H1 (cell line): ENCODE measurements around the gene HDAC7. TPM values are rescaled to one million over a fixed set of nuclear protein-coding genes. Genes with fewer than 3 reads are reported as not detected.

Experiments
- CHD2 ChIP-seq: IDR thresholded peaks from 2 replicates; pipeline ENCODE4 v1.6.1; 2012; ENCODE audit warnings: low read length, improper control_type of control experiment
- GTF2F1 ChIP-seq: IDR thresholded peaks from 2 replicates; pipeline ENCODE4 v1.6.1; 2012; ENCODE audit warnings: low read depth, low read length, improper control_type of control experiment, borderline replicate concordance
- HDAC2 ChIP-seq, 2 experiments: fragments of 300-600 bp in 1 of 2; sonication (generic) in 1 of 2; IDR thresholded peaks; 2 replicates each; pipeline ENCODE4 v1.6.1; 2011 to 2012; ENCODE audit warnings: low read depth in 2 of 2, low read length in 2 of 2, mild to moderate bottlenecking in 2 of 2, moderate library complexity in 2 of 2, borderline replicate concordance in 1 of 2, inconsistent platforms in 1 of 2
- PHF8 ChIP-seq: fragments of 200-600 bp; sonication (generic); conservative IDR thresholded peaks from 2 replicates; pipeline ENCODE4 v1.7.1; 2012; ENCODE audit warnings: low read depth, mild to moderate bottlenecking, inconsistent platforms, low read length, moderate library complexity
- TEAD4 ChIP-seq: IDR thresholded peaks from 2 replicates; pipeline ENCODE4 v1.6.1; 2012; ENCODE audit warnings: low read depth, low read length, inconsistent platforms, mixed read lengths
- polyA plus RNA-seq, 7 experiments: library from polyadenylated mRNA; depleted of rRNA in 3 of 7; stranded (reverse) in 5 of 7; unstranded in 2 of 7; fragments of >200 nt in 5 of 7; fragments of 200-250 nt in 2 of 7; gene quantifications; 1 replicate in 5 of 7; 2 replicates in 1 of 7; 4 replicates in 1 of 7; pipeline versions ENCODE4 v1.2.1 to v1.2.3, GENCODE V29; 2011 to 2013; ENCODE audit warnings: missing spikeins in 2 of 7, mixed read lengths in 2 of 7
- total RNA-seq: library from RNA; stranded (reverse); fragmentation: NEBNext Ultra II Directional; extraction: Animal tissue kit (Norgen Biotek cat#: 25700); gene quantifications from 2 replicates; pipeline ENCODE4 v1.2.1, GENCODE V29; 2021
- TF ChIP-seq, protein P1 (sequence below): IDR thresholded peaks from 2 replicates; pipeline ENCODE4 v1.6.1; 2012; ENCODE audit warnings: low read length, inconsistent platforms
- TF ChIP-seq, protein P2 (sequence below): IDR thresholded peaks from 2 replicates; pipeline ENCODE4 v1.6.1; 2012; ENCODE audit warnings: inconsistent platforms

HDAC7 gene
- total and polyA plus RNA-seq, 2 of the 8 experiments (the other 6 are each of a cell fraction or from before 2014, with no cell fraction given), result 25.5 to 84.9 TPM

DNA sequence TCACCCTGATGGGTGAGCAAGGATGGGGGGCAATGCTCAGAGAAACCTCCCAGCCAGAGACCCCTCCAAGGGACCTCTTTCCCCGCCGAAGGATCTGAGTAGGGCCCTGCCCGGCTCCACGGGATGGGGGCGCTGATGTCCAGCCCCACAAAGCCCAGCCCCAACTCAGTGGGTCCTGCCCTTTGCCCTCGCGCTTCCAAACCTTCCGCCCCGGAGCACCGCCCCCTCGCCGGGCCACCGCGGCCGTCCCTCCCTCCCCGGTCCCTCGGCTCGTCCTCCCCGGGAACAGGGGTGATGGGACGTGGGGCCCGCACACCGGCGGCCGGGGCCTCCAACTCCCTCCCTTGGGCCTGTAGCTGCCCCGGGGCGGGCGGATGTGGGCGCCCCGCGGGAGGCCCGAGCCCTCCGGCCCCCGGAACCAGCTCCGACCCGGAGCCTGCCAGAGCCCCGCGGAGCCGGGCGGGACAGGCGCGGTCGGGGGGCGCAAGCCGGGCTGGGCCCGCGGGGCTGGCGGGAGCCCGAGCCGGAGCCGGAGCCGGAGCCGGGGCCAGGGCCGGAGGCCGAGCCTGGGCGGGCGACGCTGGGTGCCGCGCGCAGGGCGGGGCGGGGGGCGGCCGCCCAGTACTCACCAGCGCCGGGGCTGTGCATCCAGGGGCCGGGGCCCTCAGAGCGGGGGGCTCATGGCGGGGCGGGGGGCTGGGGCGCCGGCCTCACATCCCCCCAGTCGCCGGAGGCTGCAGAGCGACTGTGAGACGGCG is 386 bp downstream of the HDAC7 start (continued):
- no peak for TF ChIP-seq TEAD4
- TF ChIP-seq CHD2, result no peak
- TF ChIP-seq, protein P1, sequence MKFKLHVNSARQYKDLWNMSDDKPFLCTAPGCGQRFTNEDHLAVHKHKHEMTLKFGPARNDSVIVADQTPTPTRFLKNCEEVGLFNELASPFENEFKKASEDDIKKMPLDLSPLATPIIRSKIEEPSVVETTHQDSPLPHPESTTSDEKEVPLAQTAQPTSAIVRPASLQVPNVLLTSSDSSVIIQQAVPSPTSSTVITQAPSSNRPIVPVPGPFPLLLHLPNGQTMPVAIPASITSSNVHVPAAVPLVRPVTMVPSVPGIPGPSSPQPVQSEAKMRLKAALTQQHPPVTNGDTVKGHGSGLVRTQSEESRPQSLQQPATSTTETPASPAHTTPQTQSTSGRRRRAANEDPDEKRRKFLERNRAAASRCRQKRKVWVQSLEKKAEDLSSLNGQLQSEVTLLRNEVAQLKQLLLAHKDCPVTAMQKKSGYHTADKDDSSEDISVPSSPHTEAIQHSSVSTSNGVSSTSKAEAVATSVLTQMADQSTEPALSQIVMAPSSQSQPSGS, result no peak
- TF ChIP-seq HDAC2 (IDR thresholded peaks at IDR 0.05; ENCODE audit: borderline replicate concordance in 1 of 2, low read depth in 2 of 2, low read length in 2 of 2), result 0 out of 4 replicates have a peak, but pooled peaks of 1 of the 2 experiments have one; percentile 2
- no peak for TF ChIP-seq GTF2F1
- TF ChIP-seq, protein P2, sequence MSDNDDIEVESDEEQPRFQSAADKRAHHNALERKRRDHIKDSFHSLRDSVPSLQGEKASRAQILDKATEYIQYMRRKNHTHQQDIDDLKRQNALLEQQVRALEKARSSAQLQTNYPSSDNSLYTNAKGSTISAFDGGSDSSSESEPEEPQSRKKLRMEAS, result 0 out of 2 replicates have a peak, but pooled peaks have one; percentile 22
- TF ChIP-seq PHF8, result peak; percentile 53; the same call in 1 of the 2 replicates
